HG02678 (cell line): ENCODE measurements around the gene UIMC1.
"Not testable (repeated sequence)": the region's sequence is repeated elsewhere in the genome, so short reads cannot be mapped to it uniquely, and the experiment has no call there.

Source experiments
- ATAC-seq: cut with Tn5 transposase; IDR thresholded peaks from one replicate; pipeline ENCODE4 v1.9.1; 2021; ENCODE audit warnings: mild to moderate bottlenecking, moderate library complexity; ENCODE audit not compliant: unreplicated experiment

Gene UIMC1

GRCh38 chr5:176873541-176874172, 132.9 kb downstream of the UIMC1 start:
- no peak for ATAC-seq

DNA sequence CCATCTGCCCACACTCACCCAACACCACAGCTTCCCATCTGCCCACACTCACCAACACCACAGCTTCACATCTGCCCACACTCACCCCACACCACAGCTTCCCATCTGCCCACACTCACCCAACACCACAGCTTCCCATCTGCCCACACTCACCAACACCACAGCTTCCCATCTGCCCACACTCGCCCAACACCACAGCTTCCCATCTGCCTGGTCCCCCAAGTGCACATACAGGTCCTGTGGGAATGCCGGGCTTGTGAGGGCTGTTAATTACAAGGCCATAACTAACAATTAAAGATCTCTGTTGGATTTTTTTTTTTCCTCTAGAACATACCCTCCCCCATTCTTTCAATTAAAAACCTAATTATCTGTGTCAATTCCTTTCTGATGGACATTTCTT, 133.6 kb downstream of the UIMC1 start:
- not testable (repeated sequence) for ATAC-seq

DNA sequence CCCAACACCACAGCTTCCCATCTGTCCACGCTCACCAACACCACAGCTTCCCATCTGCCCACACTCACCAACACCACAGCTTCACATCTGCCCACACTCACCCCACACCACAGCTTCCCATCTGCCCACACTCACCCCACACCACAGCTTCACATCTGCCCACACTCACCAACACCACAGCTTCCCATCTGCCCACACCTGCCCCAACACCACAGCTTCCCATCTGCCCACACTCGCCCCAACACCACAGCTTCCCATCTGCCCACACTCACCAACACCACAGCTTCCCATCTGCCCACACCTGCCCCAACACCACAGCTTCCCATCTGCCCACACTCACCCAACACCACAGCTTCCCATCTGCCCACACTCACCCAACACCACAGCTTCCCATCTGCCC, 134.0 kb downstream of the UIMC1 start:
- not testable (repeated sequence) for ATAC-seq

- ATAC-seq: not testable (repeated sequence)
Measured at GRCh38 chr5:176870644-176871043, 135.9 kb downstream of the UIMC1 start.

DNA sequence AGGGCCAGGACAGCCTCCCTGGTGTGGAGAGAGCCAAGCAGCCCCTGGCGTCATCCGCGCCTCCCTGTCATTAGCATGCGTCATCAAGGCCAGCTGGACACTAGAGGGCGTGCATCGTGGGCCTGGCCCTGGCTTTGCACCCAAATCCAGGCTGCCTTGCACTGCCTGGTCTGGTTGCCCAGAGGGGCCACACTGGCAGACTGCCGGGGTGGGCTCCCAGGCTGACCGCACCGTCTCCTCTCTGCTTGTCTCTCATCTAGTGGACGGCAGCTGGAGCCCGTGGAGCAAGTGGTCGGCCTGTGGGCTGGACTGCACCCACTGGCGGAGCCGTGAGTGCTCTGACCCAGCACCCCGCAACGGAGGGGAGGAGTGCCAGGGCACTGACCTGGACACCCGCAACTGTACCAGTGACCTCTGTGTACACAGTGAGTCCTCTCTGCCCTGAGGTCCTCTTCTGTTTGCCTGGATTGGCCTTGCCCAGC, 136.4 kb downstream of the UIMC1 start:
- ATAC-seq: no peak

DNA sequence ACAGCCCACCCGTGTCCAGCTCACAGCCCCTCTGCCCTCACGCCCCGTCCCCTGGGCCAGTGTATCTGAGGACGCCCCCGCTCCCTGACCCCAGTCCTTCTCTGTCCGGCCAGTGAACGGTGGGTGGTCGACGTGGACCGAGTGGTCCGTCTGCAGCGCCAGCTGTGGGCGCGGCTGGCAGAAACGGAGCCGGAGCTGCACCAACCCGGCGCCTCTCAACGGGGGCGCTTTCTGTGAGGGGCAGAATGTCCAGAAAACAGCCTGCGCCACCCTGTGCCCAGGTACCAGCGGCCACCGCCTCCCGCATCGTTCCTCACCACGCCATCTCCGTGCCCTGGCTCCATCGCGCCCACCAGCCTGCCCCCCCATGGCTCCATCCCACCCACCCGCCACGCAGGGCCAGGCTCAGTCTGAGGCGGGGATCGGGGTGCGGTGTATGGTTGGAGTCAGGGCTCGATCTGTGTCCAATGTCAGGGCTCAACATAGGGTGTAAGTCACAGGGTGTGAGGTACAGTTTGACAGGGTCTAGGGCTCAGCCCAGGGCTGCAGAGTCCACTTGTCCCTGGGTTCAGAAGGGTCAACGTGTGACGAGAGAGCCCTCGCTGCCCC, 137.0 kb downstream of the UIMC1 start:
- no peak for ATAC-seq

- ATAC-seq: no peak
Measured at GRCh38 chr5:176868731-176869130, 137.8 kb downstream of the UIMC1 start.

DNA sequence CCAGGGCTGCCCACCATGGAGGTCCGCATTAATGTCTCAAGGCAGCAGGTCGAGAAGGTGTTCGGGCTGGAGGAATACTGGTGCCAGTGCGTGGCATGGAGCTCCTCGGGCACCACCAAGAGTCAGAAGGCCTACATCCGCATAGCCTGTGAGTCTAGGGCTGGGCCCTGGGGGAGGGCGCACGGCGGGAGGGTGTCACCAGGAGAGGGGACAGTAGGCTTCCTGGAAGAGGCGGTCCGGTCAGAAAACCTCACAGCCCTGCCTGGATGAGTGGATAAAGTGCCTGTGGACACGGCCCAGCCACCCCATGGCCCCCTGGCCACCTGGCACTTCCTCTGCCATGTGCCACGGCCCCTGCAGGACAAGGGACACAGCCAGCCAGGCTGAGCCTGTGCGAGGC, 138.5 kb downstream of the UIMC1 start:
- no peak for ATAC-seq

DNA sequence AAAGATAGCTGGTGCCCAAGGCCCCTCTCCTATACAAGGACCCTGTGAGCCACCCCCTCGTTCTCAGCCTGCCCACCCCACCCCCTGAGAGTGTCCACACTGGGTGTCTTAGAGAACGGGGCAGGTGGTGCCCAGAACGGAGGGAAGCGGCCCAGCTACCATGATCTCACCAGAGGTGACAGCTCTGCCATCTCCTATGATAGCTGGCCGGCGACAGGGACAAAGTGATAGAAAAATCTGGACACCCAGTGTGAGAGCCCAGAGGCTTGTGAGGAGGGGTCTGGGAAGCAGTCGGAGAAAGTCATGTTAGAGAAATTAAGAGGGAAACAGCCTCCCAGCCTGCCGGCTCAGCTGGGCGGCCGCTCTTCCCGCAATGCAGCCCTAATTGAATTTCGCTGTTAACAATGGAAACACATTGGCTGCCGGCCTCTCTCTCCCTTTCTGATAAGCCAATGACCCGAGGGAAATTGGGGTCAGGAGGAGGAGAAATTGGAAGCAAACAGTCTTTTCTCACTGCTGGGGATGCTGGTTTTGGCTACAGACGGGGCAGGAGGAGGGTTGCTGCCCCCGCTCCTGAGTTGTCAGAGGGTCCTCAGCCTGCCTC, 139.8 kb downstream of the UIMC1 start:
- no peak for ATAC-seq

- ATAC-seq: no peak
Measured at GRCh38 chr5:176865964-176866363, 140.6 kb downstream of the UIMC1 start.

DNA sequence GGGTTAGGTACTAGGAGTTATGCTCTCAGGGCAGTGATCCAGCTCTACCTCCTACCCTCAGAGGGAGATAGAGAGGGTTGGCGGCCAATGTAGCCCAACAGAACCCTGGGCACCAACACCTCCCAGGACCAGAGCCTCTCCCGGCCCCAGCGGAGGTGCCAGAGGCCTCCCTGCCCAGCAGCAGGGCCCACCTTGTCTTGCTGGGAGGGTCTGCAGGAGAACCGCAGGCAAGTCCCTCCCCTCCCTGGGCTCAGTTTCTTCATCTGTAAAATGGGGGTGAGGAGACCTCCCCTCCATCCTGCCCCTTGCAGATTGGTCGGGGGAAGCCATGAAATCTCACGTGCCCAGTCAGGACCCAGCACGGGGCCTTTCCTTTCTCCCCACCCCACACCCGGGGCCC, 141.8 kb downstream of the UIMC1 start:
- no peak for ATAC-seq

DNA sequence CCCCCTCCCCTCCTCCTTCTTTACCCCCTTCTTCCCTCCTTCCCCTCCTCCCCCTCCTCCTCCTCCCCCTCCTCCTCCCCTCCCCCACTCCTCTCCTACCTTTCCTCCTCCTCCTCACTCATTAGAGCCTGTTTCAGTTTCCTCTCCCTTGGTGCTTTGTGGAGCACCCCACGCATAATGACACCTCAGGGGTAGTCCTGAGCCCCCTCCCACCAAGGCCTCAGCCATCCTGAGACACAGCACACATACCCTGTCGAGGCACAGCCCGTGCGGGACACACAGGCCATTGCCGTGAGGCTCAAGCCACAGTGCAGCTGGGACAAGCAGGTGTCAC, 142.8 kb downstream of the UIMC1 start:
- ATAC-seq: no peak

DNA sequence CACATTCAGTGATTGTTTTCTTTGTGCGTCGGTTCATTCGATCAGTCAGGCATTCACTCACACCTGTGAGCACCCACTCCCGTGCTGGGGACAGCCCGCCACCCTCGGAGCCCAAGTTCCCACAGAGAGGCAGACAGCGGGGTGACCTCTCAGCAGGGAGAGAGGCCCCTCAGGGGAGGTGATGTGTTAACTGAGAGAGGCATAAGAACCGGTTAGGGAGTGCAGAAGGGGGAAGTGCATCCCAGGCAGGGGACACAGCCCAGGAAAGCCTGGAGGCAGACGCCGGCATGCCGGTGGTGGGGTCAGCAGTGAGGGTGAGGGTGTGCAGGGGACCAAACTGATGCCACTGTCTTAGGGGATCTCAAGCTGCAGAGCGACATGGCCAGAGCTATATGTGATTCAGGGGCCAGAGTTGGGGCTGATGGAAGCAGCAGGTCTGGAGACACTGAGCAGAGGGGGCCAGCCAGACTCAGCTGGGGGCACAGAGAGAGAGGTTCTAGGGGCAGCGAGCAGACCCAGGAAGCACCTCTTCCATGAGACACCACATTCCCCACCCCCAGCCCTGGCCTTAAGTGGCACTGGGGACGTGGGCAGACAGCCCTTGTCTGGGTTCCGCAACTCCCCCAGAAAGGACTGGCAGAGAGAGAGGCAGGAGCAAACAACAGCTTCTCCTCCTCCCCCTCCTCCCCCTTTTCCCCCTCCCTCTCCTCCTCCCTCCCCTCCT, 143.4 kb downstream of the UIMC1 start:
- ATAC-seq: no peak

DNA sequence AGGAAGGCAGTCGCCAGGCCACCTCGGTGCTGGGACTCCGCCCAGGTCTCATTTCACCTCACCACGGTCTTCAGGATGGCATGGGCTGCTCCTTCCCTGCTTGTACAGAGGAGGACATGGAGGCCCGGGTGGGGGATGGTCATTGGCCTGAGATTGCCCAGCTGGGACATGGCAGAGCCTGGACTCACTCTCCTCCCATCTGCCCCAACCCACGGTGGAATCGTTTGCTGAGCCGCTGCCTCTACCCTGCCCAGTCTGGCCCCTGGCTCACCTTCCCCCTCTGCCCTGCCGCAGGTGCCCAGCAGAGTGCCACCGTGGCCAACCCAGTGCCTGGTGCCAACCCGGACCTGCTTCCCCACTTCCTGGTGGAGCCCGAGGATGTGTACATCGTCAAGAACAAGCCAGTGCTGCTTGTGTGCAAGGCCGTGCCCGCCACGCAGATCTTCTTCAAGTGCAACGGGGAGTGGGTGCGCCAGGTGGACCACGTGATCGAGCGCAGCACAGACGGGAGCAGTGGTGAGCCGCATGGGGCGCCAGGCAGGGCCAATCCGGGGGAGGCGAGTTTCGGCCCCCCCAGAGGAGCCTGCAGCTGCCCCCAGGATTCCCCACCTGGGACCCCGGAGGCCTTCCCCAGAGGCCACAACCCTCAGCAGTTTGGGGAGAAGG, 144.1 kb downstream of the UIMC1 start:
- ATAC-seq: no peak

DNA sequence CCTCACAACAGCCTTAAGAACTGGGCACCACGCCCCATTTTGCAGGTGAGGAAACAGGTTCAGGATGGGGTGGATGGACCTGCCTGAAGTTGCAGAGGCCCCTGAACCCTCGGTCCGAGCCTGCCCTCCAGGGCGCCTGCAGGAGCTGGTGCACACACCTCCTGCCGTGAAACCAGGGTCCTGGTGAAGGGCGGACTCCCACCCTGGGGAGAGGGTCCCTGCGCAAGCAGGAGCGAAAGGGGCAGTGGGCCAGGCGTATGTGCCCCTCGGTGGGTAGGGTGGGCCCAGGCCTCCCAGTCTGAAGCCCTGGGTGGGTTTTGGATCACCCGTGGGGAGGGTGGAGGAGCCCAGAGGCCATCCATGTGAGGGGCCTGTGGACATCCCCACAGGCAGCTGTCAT, 145.3 kb downstream of the UIMC1 start:
- ATAC-seq: no peak

DNA sequence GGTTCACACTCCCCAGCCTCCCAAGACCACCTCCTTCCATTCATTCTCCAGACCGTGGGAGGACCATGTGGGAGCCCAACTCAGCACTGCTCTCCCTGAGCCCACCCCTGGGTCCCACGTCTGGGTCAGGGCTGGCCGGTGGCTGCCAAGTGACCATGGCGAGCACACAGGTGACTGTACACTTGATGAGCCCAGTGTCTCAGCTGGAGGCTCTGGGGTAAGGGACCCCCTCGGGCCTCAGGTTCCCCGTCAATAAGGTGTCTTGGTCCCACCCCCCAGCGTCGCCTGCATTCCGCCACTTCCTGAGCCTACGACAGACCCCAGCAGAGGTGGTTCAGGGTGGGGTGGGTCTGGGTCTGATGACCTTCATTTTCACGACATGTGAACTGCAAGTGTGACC, 146.2 kb downstream of the UIMC1 start:
- no peak for ATAC-seq

GRCh38 chr5:176859916-176860315, 146.7 kb downstream of the UIMC1 start:
- ATAC-seq: no peak

DNA sequence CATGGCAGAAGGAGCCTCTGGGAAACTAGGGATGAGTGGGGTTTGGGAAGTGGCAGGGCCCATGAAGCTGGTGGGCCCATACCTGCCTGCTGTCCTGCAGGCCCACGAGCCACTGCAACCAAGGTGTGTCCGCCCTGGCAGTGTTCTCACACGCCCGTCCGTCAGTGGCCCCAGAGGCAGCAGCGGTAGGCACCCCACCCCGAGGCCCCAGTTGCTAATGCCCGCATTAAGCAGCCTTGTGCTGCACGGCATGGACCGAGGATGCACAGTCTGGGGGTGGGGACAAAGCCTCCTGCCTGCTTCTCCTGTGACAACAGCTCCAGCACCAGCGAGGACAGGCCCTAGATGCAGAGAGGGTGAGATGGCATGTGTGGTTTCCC, 148.7 kb downstream of the UIMC1 start:
- ATAC-seq: no peak

DNA sequence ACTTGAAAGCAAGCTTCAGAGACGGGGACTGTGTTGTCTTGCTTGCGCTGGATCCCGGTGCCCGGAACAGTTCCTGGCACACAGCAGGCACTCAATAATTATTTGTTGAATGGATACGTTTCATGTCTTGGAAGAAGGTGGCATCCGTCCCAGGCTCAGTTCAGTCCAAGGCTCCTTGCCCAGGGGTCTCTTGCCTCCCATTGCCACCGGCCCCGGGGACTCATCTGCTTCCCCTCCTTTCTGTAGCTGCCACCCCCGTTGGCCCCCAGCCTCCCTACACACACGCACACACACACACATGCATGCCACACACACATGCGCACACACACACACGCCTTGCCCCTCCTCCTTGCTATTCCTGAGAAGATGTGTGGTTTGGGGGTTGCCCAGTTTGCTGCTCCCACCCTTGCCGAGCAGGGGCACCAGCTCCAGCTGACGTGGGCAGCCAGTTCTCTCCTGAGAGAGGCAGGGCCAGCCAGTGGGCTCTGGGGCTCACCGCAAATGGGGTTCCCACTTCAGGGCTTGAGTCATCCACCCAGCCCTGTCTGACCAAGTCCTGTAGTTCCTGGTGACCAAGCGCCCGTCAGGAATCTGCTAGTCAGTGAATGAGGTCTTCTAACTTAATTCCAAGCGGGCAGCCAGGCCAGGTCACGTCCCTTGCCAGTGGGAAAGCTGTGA, 149.2 kb downstream of the UIMC1 start:
- no peak for ATAC-seq

DNA sequence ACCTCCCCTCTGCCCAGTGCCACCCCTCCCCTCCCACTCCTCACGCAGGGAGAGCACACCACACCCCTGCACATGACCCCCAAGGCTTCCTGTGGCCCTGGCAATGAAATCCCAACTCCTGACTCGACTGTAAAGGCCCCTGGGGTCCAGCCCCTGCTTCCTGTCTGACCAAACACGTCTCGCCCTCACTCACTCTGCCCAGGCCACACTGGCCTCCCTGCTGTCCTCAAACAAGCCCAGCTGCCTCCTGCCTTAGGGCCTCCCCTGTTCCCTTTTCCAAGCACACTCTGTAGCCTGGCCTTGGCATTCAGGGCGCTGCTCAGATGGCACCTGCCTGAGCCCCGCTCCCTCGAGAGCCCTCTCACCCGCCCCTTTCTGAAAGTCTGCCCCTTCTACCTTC, 149.8 kb downstream of the UIMC1 start:
- no peak for ATAC-seq

DNA sequence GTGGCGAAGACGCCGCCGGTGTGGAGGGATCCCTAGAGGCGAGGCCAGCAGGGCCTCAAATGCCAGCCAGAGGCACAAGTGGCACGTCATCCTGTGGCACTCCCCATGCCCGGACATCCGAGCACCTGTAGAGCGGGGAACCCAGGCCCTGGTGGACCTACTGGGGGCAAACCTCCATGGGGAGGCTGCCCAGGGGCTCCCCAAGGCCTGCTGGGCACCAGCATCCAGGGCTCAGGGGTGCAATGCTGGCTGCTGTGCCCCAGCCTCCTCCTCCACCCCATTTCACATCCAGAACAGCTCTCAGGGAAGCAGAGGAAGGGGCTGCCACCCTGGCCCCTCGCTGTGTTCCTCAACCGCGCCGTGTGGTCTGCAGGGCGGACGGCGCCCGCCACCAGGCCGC, 151.0 kb downstream of the UIMC1 start:
- no peak for ATAC-seq
